Transverse colon (tissue), 4 donors: ENCODE measurements around the gene TP53BP2. TPM values are rescaled to one million over a fixed set of nuclear protein-coding genes. Genes with fewer than 3 reads are reported as not detected.
A peak's percentile ranks its signal among the peaks of the same experiment; 100 is the strongest.
"Not testable (repeated sequence)": the region's sequence is repeated elsewhere in the genome, so short reads cannot be mapped to it uniquely, and the experiment has no call there.

ENCODE experiments used
- DNase-seq: peaks from one replicate; pipeline ENCODE4 v3.0.0-alpha.2; 2019
- H3K27ac ChIP-seq, 4 donors: fragments of 200-600 bp; sonication (generic); 2 replicates each; pipeline ENCODE4 v1.5.1; 2016 to 2018; ENCODE audit warnings: inconsistent platforms in 4 of 4
- H3K27me3 ChIP-seq: fragments of 200-600 bp; sonication (generic); 2 replicates; pipeline ENCODE4 v1.5.1; 2017; ENCODE audit warnings: inconsistent platforms
- H3K36me3 ChIP-seq, 4 donors: fragments of 200-600 bp; sonication (generic); 2 replicates each; pipeline ENCODE4 v1.5.1; 2017 to 2019; ENCODE audit warnings: inconsistent platforms in 4 of 4
- H3K4me1 ChIP-seq, 4 donors: fragments of 200-600 bp; sonication (generic); 2 replicates each; pipeline ENCODE4 v1.5.1; 2017 to 2020; ENCODE audit warnings: inconsistent platforms in 4 of 4
- H3K4me3 ChIP-seq, 4 donors: fragments of 200-600 bp; sonication (generic); 1 replicate in 1 of 4; 2 replicates in 3 of 4; pipeline versions ENCODE4 v1.5.1 to v1.6.1; 2017 to 2019; ENCODE audit warnings: inconsistent platforms in 4 of 4
- H3K9me3 ChIP-seq, 2 donors: fragments of 200-600 bp; sonication (generic); 2 replicates each; pipeline ENCODE4 v1.5.1; 2017 to 2019; ENCODE audit warnings: inconsistent platforms in 2 of 2
- EP300 ChIP-seq: sonication (generic); formaldehyde crosslinking; IDR thresholded peaks from one replicate; pipeline ENCODE4 v1.6.1; 2017; ENCODE audit warnings: antibody characterized with exemption, low read depth
- POLR2A ChIP-seq: fragments of 450-650 bp; IDR thresholded peaks from one replicate; pipeline ENCODE4 v1.6.1; 2016; ENCODE audit warnings: antibody characterized with exemption, mild to moderate bottlenecking, moderate library complexity
- POLR2AphosphoS5 ChIP-seq, 3 donors: sonication (generic); formaldehyde crosslinking; IDR thresholded peaks; one replicate each; pipeline ENCODE4 v1.6.1; 2016; ENCODE audit warnings: antibody characterized with exemption in 3 of 3
- WGBS, 2 donors: methylation state at CpG; one replicate each; pipeline ENCODE4 v1.1.5; 2018; ENCODE audit warnings: low coverage in 1 of 2; 5-methylcytosine and 5-hydroxymethylcytosine counted together
- in situ Hi-C, 4 donors: fragments of 200-750 bp; cut with MboI; loops; one replicate each; pipeline versions ENCODE4 v1.15.0 to v1.15.1; 2017; ENCODE audit warnings: low sequenced_read_pairs in 3 of 4, low pct_ligation_motif_present in 1 of 4, low pct_unique_long_range_greater_than_20kb in 1 of 4
- intact Hi-C: fragments of 100-400 bp; cut with DNase I; formaldehyde crosslinking; loops from one replicate; pipeline ENCODE4 v1.15.1; 2023; ENCODE audit warnings: low total_unique reads
- total RNA-seq, 4 donors: library from RNA; depleted of rRNA; stranded (reverse); fragments of >200 nt; gene quantifications; one replicate each; pipeline ENCODE4 v1.1.0, GENCODE V29; 2016
- TF ChIP-seq, protein P1 (sequence below), 5 experiments: fragments of 200-600 bp in 3 of 5; fragments of 450-650 bp in 2 of 5; sonication (generic) in 3 of 5; IDR thresholded peaks; 1 replicate in 2 of 5; 2 replicates in 3 of 5; pipeline ENCODE4 v1.5.1; 2016 to 2017; ENCODE audit warnings: antibody characterized with exemption in 5 of 5, inconsistent platforms in 3 of 5, mild to moderate bottlenecking in 2 of 5, moderate library complexity in 1 of 5

Gene TP53BP2
- total RNA-seq, 4 donors from 2014 or later = 11.9 to 82.7 (median 31.2) TPM

DNA sequence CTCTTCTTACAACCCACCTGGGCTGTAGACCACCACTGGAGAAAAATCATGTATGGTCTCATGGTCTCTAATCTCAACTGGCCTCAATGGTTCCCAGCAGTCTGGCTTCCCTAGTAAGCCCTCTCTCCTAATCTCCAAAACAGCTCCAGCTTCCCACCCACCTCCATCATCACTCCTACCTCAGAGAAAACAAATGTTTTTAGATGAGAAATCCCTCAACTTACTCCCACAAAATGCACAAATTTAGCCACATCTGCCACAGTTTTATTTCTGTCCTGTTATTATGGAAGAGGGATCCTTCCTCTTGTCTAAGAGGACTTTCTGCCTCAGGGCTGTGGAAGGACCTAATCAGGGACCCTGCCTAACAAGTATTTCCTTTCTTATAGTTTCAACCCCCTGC is 32.1 kb downstream of the TP53BP2 start:
- H3K9me3 ChIP-seq = no peaks in the 10 kb centered on the region
- peaks cover 0 to 20% (median 0%) of the 10 kb centered on the region in 4 donors for H3K36me3 ChIP-seq
- intact Hi-C loops (no loop called here), in situ Hi-C loops (loop anchor here in 1 of 4 donors (25.0 kb wide), 1 partner anchor 524 kb away; the partner anchor contains the start of gene NVL)
- H3K4me3 ChIP-seq = no peak overlapping the region
- no peaks in the 10 kb centered on the region for H3K4me1 ChIP-seq
- H3K27me3 ChIP-seq = no peaks in the 10 kb centered on the region
- no peak overlapping the region for H3K27ac ChIP-seq
- no peak for TF ChIP-seq POLR2A
- TF ChIP-seq, protein P1, sequence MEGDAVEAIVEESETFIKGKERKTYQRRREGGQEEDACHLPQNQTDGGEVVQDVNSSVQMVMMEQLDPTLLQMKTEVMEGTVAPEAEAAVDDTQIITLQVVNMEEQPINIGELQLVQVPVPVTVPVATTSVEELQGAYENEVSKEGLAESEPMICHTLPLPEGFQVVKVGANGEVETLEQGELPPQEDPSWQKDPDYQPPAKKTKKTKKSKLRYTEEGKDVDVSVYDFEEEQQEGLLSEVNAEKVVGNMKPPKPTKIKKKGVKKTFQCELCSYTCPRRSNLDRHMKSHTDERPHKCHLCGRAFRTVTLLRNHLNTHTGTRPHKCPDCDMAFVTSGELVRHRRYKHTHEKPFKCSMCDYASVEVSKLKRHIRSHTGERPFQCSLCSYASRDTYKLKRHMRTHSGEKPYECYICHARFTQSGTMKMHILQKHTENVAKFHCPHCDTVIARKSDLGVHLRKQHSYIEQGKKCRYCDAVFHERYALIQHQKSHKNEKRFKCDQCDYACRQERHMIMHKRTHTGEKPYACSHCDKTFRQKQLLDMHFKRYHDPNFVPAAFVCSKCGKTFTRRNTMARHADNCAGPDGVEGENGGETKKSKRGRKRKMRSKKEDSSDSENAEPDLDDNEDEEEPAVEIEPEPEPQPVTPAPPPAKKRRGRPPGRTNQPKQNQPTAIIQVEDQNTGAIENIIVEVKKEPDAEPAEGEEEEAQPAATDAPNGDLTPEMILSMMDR (IDR thresholded peaks at IDR 0.05) = no peak
- no peak for TF ChIP-seq EP300
- TF ChIP-seq POLR2AphosphoS5 (IDR thresholded peaks at IDR 0.05) = no peak
- DNase-seq = no peak

DNA sequence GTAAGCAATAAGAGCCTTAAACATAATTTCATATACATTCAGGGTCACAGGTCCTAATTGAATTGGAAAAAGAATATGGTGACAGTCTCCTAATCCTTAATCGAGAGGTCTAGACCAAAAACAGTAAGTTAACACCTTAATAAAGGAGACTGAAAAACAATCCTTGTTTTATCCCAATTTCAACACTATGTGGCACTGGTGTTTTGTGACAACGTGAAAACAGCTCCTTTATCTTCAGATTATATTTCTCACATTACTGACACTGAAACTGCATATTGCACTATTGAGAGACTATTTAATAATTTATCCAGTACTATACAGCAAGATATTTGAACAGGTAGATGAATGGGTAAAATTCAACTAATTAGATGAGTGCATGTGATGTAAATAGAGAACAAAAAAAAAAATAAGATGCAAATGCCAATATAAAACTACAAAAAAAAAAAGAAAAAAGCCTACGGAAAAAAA is 34.1 kb downstream of the TP53BP2 start:
- 53 to 59% methylated on average over 3 of the region's 3 CpGs for WGBS, 2 donors
- H3K9me3 ChIP-seq = no peaks in the 10 kb centered on the region
- no peak overlapping the region for H3K27ac ChIP-seq
- DNase-seq = no peak
- H3K4me1 ChIP-seq = no peaks in the 10 kb centered on the region
- in situ Hi-C loops = loop anchor here in 1 of 4 donors (25.0 kb wide), 1 partner anchor 526 kb away; the partner anchor contains the start of gene NVL
- no peaks in the 10 kb centered on the region for H3K27me3 ChIP-seq
- TF ChIP-seq POLR2A (no peak), POLR2AphosphoS5 (IDR thresholded peaks at IDR 0.05) (no peak), EP300 (no peak)
- TF ChIP-seq, protein P1 (IDR thresholded peaks at IDR 0.05) = peak; percentile 38 to 46 (median 41)
- peaks cover 0 to 20% (median under 1%) of the 10 kb centered on the region in 4 donors for H3K36me3 ChIP-seq
- intact Hi-C loops = no loop called here
- no peak overlapping the region for H3K4me3 ChIP-seq

DNA sequence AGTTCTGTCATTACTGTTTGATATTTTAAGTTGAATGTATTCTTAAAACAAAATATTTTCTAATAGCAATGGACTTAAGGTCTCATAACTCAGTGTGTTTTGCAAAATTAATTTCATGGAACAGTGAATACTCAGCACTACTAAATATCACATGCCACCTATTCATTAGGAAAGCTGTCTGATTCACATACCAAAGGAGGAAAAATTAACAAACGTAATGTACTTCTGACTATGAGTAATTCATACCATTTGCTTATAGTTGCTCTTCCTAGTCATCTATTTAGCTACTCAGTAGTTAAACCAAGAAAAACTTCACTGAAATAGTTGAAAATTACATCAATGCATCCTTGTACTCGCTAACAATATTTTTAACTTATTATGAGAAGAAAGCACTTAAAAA is 35.2 kb downstream of the TP53BP2 start:
- TF ChIP-seq POLR2A (no peak), EP300 (no peak), POLR2AphosphoS5 (IDR thresholded peaks at IDR 0.05) (no peak)
- TF ChIP-seq, protein P1 (IDR thresholded peaks at IDR 0.05) = no peak
- H3K4me1 ChIP-seq = no peaks in the 10 kb centered on the region
- WGBS, 2 donors = 74 to 81% methylated on average over 2 of the region's 2 CpGs
- no peak for DNase-seq
- H3K4me3 ChIP-seq = no peak overlapping the region
- no peak overlapping the region for H3K27ac ChIP-seq
- peaks cover 0 to 20% (median 2%) of the 10 kb centered on the region in 4 donors for H3K36me3 ChIP-seq
- no peaks in the 10 kb centered on the region for H3K9me3 ChIP-seq
- no peaks in the 10 kb centered on the region for H3K27me3 ChIP-seq
- in situ Hi-C loops = loop anchor here in 1 of 4 donors (25.0 kb wide), 1 partner anchor 527 kb away; the partner anchor contains the start of gene NVL
- intact Hi-C loops = no loop called here

DNA sequence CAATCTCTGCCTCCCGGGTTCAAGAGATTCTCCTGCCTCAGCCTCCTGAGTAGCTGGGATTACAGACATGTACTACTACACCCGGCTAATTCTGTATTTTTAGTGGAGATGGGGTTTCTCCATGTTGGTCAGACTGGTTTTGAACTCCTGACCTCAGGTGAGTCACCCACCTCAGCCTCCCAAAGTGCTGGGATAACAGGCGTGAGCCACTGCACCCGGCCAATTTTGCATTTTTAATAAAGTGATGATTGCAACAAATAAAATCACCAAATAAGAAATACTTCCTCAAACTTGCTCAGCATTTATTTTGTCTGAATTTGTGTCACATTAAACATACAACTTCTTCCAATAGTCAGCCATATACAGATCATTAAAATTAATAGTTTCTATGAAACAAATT is 35.8 kb downstream of the TP53BP2 start:
- in situ Hi-C loops = loop anchor here in 1 of 4 donors (25.0 kb wide), 1 partner anchor 527 kb away; the partner anchor contains the start of gene NVL
- intact Hi-C loops = not testable (repeated sequence)

DNA sequence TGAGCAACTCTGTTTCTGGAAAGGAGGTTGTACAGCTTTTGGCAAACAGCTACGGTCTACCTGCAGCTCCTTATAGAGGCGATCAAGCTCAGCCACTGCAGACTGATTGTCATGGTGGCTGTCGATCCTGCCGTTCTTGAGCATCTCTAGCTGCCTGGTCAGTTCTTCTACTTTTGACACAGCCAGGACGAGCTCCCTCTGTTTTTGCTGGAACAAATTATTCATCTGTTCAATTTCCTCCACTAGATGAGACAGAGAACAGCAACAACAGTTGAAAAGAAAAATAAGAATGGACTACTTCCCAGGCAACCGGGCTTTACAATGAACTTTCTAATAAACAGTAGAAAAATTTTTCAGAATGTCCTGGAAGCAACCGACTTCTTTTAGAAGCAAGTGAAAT is 42.5 kb downstream of the TP53BP2 start:
- in situ Hi-C loops (loop anchor here in 1 of 4 donors (25.0 kb wide), 1 partner anchor 534 kb away; the partner anchor contains the start of gene NVL), intact Hi-C loops (no loop called here)
- Histone ChIP-seq H3K4me3 (no peak overlapping the region), H3K27ac (no peak overlapping the region), H3K27me3 (no peaks in the 10 kb centered on the region), H3K9me3 (no peaks in the 10 kb centered on the region), H3K36me3 (peaks cover 0 to 60% (median 29%) of the 10 kb centered on the region in 4 donors), H3K4me1 (no peaks in the 10 kb centered on the region)
- 94 to 100% methylated on average over 3 to 7 of the region's 7 CpGs for WGBS, 2 donors
- TF ChIP-seq POLR2AphosphoS5 (IDR thresholded peaks at IDR 0.05) (no peak), POLR2A (no peak), EP300 (no peak)
- TF ChIP-seq, protein P1 (IDR thresholded peaks at IDR 0.05) = no peak
- no peak for DNase-seq

More for the DNA sequence above, 35.8 kb downstream of the TP53BP2 start:
- not testable (repeated sequence) for H3K4me3 ChIP-seq, H3K27ac ChIP-seq, H3K9me3 ChIP-seq, H3K4me1 ChIP-seq, DNase-seq, H3K27me3 ChIP-seq
- H3K36me3 ChIP-seq = peaks cover 0 to 20% (median 2%) of the 10 kb centered on the region in 4 donors
- 55 to 75% methylated on average over 2 to 4 of the region's 4 CpGs for WGBS, 2 donors
